ENCODE data around the gene FBH1. TPM values are rescaled to one million over a fixed set of nuclear protein-coding genes. Genes with fewer than 3 reads are reported as not detected.

FBH1 gene
- total RNA-seq, 2 donors from 2014 or later: 30.9 to 63.6 TPM

- 88 to 94% methylated on average over 10 to 20 of the region's 20 CpGs for WGBS, 2 donors
- DNase-seq (peak in 1 of 4 donors; percentile 7), ATAC-seq (no peak)
- no peaks in the 10 kb centered on the region for H3K27me3 ChIP-seq
- no peak overlapping the region for H3K27ac ChIP-seq
- intact Hi-C loops (cut with DNase I): no loop called here
- H3K4me3 ChIP-seq: no peak overlapping the region
- H3K9me3 ChIP-seq: no peaks in the 10 kb centered on the region
- H3K36me3 ChIP-seq (replicated peaks in 1 of 2; ENCODE audit: insufficient read depth in 1 of 2, low read depth in 2 of 2): peaks cover 0 to 7% of the 10 kb centered on the region in 2 donors
- H3K4me1 ChIP-seq: peaks cover 32% of the 10 kb centered on the region
- TF ChIP-seq, protein P1, sequence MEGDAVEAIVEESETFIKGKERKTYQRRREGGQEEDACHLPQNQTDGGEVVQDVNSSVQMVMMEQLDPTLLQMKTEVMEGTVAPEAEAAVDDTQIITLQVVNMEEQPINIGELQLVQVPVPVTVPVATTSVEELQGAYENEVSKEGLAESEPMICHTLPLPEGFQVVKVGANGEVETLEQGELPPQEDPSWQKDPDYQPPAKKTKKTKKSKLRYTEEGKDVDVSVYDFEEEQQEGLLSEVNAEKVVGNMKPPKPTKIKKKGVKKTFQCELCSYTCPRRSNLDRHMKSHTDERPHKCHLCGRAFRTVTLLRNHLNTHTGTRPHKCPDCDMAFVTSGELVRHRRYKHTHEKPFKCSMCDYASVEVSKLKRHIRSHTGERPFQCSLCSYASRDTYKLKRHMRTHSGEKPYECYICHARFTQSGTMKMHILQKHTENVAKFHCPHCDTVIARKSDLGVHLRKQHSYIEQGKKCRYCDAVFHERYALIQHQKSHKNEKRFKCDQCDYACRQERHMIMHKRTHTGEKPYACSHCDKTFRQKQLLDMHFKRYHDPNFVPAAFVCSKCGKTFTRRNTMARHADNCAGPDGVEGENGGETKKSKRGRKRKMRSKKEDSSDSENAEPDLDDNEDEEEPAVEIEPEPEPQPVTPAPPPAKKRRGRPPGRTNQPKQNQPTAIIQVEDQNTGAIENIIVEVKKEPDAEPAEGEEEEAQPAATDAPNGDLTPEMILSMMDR (IDR thresholded peaks at IDR 0.05): no peak
- TF ChIP-seq POLR2A (IDR thresholded peaks at IDR 0.05): no peak
Measured at GRCh38 chr10:5952731-5953385, 62.8 kb downstream of the FBH1 start.

DNA sequence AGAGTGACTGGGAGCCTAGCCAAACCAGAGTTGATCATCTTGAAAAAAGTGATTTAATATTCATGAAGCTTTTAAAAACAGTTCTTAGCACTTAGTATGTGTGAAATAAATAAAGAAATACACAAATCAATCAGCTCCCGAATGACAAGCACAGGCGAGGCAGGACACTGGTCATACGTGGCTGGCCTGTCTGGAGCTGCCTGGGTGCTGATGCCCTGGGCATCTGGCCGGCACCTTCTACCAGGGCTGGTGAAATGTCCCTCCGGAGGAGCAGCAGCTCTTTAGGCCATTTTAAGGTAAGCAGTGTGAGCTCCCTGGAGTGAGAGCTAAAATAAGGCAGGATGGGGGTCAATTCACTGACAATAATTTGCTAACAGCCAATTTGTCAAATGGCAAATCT is 63.6 kb downstream of the FBH1 start:
- TF ChIP-seq, protein P1 (IDR thresholded peaks at IDR 0.05): no peak
- no peak for TF ChIP-seq POLR2A (IDR thresholded peaks at IDR 0.05)
- no peak for DNase-seq
- Histone ChIP-seq H3K9me3 (no peaks in the 10 kb centered on the region), H3K4me1 (peaks cover 32% of the 10 kb centered on the region), H3K36me3 (replicated peaks in 1 of 2; ENCODE audit: insufficient read depth in 1 of 2, low read depth in 2 of 2) (peaks cover 0 to 7% of the 10 kb centered on the region in 2 donors), H3K4me3 (no peak overlapping the region), H3K27me3 (no peaks in the 10 kb centered on the region), H3K27ac (no peak overlapping the region)
- WGBS, 2 donors: 88% methylated on average over 5 of the region's 5 CpGs
- ATAC-seq: no peak
- intact Hi-C loops (cut with DNase I): no loop called here

DNA sequence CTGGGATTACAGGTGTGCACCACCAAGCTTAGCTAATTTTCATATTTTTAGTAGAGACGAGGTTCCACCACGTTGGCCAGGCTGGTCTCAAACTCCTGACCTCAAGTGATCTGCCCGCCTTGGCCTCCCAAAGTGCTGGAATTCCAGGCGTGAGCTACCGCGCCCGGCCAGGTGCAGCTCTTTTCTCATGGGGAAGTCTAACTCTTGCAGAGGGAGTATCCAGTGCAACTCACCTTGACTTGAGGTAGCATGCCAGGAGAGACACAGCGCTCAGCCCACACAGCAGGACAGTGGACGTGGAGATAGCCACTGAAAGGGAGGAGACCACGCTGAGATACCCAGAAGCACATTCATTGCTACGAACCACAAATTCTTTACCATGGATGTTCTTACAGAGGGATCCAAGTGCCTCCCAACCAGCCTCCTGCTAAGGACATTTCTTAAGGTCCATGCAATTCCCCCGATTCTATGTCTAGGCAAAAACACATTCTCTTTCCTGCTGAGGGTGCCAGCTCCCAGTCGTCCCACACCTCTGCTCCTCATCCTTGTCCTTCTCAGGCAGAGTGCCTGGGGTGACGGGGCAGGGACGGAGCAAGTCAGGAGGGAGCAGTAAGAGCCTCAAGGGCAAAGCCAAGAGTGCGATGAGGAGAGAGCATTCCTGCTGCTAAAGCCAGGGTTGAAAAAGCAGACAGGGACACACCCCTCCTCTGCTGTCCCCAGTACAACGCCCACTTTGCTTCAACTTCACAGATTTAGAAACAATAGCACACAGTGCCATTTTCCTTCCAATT is 66.3 kb downstream of the FBH1 start:
- H3K36me3 ChIP-seq (replicated peaks in 1 of 2; ENCODE audit: insufficient read depth in 1 of 2, low read depth in 2 of 2): peaks cover 0 to 14% of the 10 kb centered on the region in 2 donors
- H3K4me1 ChIP-seq: peaks cover 9% of the 10 kb centered on the region
- H3K27me3 ChIP-seq: no peaks in the 10 kb centered on the region
- intact Hi-C loops (cut with DNase I): no loop called here
- 88 to 89% methylated on average over 17 of the region's 17 CpGs for WGBS, 2 donors
- H3K9me3 ChIP-seq: no peaks in the 10 kb centered on the region
- TF ChIP-seq POLR2A (IDR thresholded peaks at IDR 0.05): no peak
- TF ChIP-seq, protein P1 (IDR thresholded peaks at IDR 0.05): no peak
- H3K4me3 ChIP-seq: no peak overlapping the region
- H3K27ac ChIP-seq: no peak overlapping the region
- ATAC-seq (no peak), DNase-seq (peak in 1 of 4 donors; percentile 10)

DNA sequence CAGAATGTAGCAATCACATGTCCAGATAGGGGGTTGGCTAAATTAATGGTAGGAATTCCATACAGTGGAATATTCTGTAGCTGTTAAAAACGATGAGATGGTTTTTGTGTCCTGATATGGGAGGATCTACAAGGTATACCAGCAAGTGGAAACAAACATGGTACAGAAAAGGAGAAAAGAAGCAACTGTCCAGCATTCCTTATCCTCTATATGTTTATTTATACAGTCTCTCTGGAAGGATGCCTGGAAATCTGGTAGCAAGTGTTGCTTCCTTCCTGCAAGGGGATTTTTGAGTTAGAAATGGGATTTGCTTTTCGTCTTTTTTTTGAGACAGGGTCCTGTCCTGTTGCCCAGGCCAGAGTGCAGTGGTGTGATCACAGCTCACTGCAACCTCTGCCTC is 68.0 kb downstream of the FBH1 start:
- peaks cover 0 to 10% of the 10 kb centered on the region in 2 donors for H3K36me3 ChIP-seq (replicated peaks in 1 of 2; ENCODE audit: insufficient read depth in 1 of 2, low read depth in 2 of 2)
- H3K27ac ChIP-seq: no peak overlapping the region
- DNase-seq (no peak), ATAC-seq (no peak)
- TF ChIP-seq, protein P1 (IDR thresholded peaks at IDR 0.05): no peak
- no peak for TF ChIP-seq POLR2A (IDR thresholded peaks at IDR 0.05)
- no peaks in the 10 kb centered on the region for H3K27me3 ChIP-seq
- peaks cover 7% of the 10 kb centered on the region for H3K4me1 ChIP-seq
- intact Hi-C loops (cut with DNase I): no loop called here
- H3K9me3 ChIP-seq: no peaks in the 10 kb centered on the region
- 60 to 75% methylated on average over 2 of the region's 2 CpGs for WGBS, 2 donors
- no peak overlapping the region for H3K4me3 ChIP-seq

All from body of pancreas (tissue), 4 donors.